Panc1 (cell line): ENCODE results near the gene SALL3.

Experiments
- CTCF ChIP-seq: fragments of 450-650 bp; IDR thresholded peaks from 2 replicates; pipeline ENCODE4 v1.5.1; 2017; ENCODE audit warnings: mild to moderate bottlenecking
- POLR2AphosphoS5 ChIP-seq: IDR thresholded peaks from 2 replicates; pipeline ENCODE4 v1.6.1; 2012; ENCODE audit warnings: mild to moderate bottlenecking, low read depth, low read length, moderate library complexity
- REST ChIP-seq, 2 experiments: IDR thresholded peaks; 2 replicates each; pipeline ENCODE4 v1.6.1; 2011 to 2012; ENCODE audit warnings: low read depth in 2 of 2, control low read depth in 1 of 2, low read length in 1 of 2, mild to moderate bottlenecking in 1 of 2, moderate library complexity in 1 of 2; ENCODE audit not compliant: insufficient read depth in 1 of 2

- TF ChIP-seq POLR2AphosphoS5 (no peak), REST (IDR thresholded peaks at IDR 0.05; ENCODE audit: insufficient read depth in 1 of 2, low read depth in 2 of 2, low read length in 1 of 2) (no peak), CTCF (no peak)
These were observed 1.3 kb downstream of the SALL3 start for GRCh38 chr18:78980777-78981380.
